GM18867 (cell line): Measurements from ENCODE around the gene KRT28.

Experiments used
- ATAC-seq: cut with Tn5 transposase; IDR thresholded peaks from one replicate; pipeline ENCODE4 v1.9.1; 2021; ENCODE audit warnings: mild to moderate bottlenecking, moderate library complexity; ENCODE audit not compliant: unreplicated experiment

The KRT28 gene

DNA sequence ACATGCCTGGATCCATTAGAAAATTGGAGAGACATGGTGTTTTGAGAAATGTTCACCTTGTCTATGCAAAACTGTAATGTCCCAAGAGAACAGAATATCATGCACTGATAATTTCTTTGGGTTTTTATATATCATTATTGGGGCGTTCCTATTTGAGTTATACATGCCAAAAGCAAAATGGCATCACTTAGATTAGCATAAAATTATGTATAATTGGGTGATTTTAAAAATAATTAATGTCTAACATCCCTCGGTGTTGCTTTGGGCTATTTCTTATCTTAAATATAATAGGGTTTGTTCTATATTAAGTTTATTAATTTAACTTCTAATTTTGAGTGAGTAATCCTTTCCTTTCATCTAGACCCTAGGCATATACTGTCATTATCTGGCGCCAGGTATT, at the start of gene KRT28:
TSS of gene KRT28 (minus strand) at position 101 of the 400 bp plus-strand sequence. CDS start at position 35, 66 bp downstream.
- no peak for ATAC-seq

DNA sequence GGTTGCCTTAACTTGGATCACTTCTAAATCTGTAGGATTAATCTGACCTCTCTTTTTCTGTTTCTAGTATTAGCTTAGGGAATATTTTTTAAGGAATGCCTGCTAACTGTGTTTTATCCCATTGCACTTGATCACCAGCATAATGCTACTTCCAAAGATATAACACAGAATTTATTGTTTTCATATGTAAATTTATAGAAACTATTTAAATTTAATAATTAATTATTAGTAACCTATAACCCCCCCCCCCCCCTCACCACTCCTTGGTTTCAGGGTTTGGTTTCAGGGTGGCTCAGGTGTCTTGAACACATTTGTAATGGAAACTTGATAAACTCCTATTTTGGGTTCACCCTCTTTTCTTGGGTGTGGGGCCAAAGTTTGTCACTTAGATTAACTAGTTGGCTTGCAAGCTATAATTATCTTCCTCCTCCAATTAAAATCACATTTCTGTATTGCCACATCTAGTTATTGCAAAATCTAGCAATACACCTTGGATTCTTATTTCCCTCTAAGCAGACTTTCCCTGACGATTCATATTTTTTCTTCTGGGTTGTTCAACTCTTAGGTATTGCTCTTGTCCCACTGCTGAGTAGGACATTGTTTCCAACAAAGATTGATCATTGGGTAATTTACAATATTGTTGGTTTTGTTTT, 49.0 kb upstream of the KRT28 start:
- ATAC-seq = no peak

GRCh38 chr17:40846515-40847144, 46.9 kb upstream of the KRT28 start:
- ATAC-seq = no peak

DNA sequence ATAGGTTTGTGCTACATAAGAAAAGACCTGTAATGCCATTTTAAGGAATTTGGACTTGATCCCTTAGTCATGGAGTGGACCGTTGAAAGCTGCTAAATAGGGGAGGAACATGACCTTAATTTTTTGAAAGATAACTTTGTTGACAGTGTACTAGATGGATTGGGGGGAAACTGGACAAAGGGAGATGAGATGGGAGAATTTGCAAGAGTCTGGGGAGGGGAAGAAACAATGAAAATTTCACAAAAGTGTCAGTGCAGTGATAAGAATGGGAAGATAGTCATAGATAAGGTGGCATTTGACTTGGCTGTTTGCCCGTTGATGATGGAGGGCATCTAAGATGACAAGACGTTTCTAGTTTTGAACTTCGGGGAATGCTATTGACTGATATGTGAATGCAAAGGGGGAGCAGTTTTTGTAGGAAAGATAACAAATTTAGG, 44.9 kb upstream of the KRT28 start:
- ATAC-seq = no peak

DNA sequence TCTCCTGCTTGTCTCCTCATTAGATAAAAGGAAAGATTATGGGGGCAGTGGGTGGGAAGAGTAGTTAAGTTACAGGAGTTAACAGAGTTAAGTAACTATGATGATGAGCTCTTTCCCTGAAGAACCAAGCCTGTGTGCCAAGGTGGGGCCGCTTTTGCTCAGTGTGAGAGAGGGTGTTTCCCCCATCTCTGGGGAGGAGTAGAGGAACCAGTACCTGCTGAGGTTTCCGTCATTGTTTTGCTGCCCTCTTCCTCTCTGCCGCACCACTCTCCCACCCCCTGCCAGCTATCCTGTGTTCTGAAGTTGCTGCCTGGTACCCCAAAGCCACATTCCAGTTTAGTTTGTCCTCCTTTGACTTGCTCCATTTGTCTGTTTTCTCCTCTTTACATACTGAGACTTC, 43.5 kb upstream of the KRT28 start:
- no peak for ATAC-seq

DNA sequence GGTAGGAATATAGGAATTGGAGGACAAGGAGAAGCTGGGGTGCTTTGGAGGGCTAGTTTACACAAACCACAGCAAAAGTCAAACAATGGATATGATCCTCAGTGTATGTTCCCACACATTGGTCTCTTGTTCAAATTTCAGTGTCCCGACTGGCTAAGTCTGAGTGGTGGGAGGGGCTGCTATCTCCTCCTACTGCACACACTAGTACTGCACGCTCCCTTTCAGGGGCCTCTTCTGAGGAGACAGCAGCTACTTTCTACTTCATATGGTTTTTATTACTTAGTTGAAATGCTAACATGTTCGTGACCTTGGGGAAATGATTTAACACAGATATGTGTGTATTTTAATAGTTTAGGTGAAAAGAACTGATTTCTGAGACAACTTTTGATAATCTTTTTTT, 41.5 kb upstream of the KRT28 start:
- ATAC-seq = no peak

GRCh38 chr17:40839194-40839593, 39.4 kb upstream of the KRT28 start:
- no peak for ATAC-seq

DNA sequence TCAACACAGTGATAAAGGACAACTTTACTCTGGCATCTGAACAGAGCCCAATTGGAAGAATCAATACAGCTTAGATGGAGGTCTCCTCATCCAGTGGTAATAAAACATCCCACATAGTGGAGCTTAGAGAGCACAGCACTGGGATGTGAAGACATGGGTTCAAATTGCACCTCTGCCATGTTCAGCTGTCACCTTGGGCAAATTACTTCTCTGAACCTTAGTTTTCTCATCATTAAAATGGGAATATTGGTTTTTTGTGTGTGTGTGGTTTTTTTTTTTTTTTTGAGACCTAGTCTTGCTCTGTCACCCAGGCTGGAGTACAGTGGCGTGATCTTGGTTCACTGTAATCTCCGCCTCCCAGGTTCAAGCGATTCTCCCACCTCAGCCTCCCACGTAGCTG, 36.3 kb upstream of the KRT28 start:
- no peak for ATAC-seq

- ATAC-seq = no peak
Measured at GRCh38 chr17:40833882-40834281, 34.1 kb upstream of the KRT28 start.

- no peak for ATAC-seq
Measured at GRCh38 chr17:40832840-40833239, 33.1 kb upstream of the KRT28 start.

- no peak for ATAC-seq
Measured at GRCh38 chr17:40830085-40830776, 30.5 kb upstream of the KRT28 start.

DNA sequence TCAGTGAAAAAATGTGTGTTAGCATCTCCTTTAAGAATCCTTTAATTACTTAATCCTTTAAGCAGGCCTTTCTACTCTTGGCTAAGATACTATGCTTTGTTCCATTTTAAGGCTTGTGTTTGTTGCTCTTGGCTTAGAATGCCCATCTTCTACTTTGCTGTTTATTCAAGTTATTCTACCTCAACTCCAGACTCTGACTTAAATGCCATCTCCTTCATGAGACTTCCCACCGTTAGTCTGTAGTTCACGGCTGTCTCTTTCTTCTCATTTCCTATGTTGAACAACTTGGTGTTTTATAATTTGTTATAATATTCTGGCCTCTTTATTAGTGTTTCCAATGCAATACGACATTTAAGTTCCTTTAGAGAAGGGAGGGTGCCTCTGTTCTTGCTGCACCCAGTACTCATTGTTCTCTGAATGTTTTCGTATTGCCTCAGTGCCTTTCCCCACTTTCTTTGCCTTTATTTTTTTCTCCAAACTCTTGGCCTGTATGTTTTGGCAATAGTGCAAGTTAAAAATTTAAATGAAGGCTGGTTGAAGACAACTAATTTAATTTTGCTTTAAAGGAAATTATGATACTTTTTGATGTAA, 28.8 kb upstream of the KRT28 start:
- ATAC-seq = no peak

- ATAC-seq = no peak
Measured at GRCh38 chr17:40827746-40828453, 28.1 kb upstream of the KRT28 start.

DNA sequence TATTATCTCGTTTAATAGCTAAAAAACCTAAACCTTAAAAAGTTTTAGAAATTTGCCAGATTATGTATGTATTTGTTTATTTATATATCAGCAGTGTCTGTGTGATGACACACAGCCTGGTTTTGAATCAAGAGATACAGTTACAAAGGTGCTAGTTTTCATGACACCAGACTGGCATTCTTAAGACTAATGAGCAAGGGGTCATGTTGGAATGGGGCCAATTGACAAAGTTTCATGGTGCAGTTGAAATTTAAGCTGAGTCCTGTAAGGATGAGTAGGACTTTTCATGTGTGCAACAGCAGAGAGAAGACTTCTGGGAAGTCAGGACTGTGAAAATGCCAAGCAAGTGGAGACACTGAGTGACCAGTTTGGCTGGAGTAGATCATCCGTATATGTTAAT, 25.8 kb upstream of the KRT28 start:
- ATAC-seq = no peak

- no peak for ATAC-seq
Measured at GRCh38 chr17:40824015-40824832, 24.5 kb upstream of the KRT28 start.

GRCh38 chr17:40822132-40822812, 22.5 kb upstream of the KRT28 start, which contains the start of gene KRT10:
TSS of gene KRT10 (minus strand) at chr17:40822614. CDS start at chr17:40822585, 29 bp downstream.
- no peak for ATAC-seq

GRCh38 chr17:40821536-40821935, 21.8 kb upstream of the KRT28 start:
- no peak for ATAC-seq

- no peak for ATAC-seq
Measured at GRCh38 chr17:40820228-40820838, 20.6 kb upstream of the KRT28 start.

DNA sequence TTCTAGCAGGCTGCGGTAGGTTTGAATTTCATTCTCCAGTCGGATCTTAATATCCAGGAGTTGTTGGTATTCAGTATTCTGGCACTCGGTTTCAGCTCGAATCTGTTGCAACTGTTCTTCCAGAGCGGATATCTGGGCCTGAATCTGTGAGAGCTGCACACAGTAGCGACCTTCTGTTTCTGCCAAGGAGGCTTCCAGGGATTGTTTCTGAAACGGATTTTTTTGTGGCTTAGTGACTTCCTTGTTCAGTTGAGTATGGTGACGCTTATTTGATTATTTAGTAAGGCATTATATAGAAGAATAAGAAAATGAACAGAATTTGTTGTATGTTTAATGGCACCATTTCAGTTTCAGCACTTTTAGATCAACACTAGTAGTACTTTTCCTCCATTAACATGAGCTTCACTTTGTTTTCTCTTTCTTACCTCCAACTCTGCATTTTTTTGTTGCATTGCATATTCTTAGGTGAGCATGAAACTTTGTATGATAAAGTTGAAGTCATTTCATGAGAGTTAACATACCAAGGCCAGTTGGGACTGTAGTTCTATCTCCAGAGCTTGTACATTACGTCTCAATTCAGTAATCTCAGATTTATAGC, 19.9 kb upstream of the KRT28 start:
- ATAC-seq = no peak
